WTC11 (cell line): ENCODE measurements around the gene CYP39A1. TPM values are rescaled to one million over a fixed set of nuclear protein-coding genes. Genes with fewer than 3 reads are reported as not detected.

Experiments used
- ATAC-seq: fragments of 200-7000 bp; cut with Tn5 transposase; 2 replicates; pipeline ENCODE4 v1.10.0; 2021; ENCODE audit warnings: mild to moderate bottlenecking, moderate library complexity
- CTCF ChIA-PET: fragments of 300-600 bp; sonication (Branson Sonifier 250); formaldehyde crosslinking; loops from one replicate; lab custom pipeline; 2021; ENCODE audit warnings: antibody characterized with exemption; lab: Charles Lee
- POLR2A ChIA-PET: fragments of 350-600 bp; sonication (Branson Sonifier 250); formaldehyde crosslinking; loops from one replicate; lab custom pipeline; 2021; ENCODE audit warnings: antibody characterized with exemption; lab: Charles Lee
- DNase-seq: peaks from one replicate; pipeline ENCODE4 v3.0.0; 2021; ENCODE audit warnings: low spot score
- H3K27ac Mint-ChIP-seq: 2 replicates; pipeline ENCODE4 v1.8.0; 2021; ENCODE audit warnings: mixed read lengths
- H3K27me3 Mint-ChIP-seq: 2 replicates; pipeline ENCODE4 v1.8.0; 2021; ENCODE audit warnings: low read depth, mild to moderate bottlenecking, moderate library complexity, mixed read lengths
- H3K36me3 Mint-ChIP-seq: 2 replicates; pipeline ENCODE4 v1.8.0; 2021; ENCODE audit warnings: mixed read lengths
- H3K4me1 Mint-ChIP-seq: 2 replicates; pipeline ENCODE4 v1.8.0; 2022; ENCODE audit warnings: mixed read lengths
- H3K4me3 Mint-ChIP-seq: 2 replicates; pipeline ENCODE4 v1.8.0; 2021; ENCODE audit warnings: mild to moderate bottlenecking, moderate library complexity, mixed read lengths
- H3K9me3 Mint-ChIP-seq: 2 replicates; pipeline ENCODE4 v1.8.0; 2021; ENCODE audit warnings: mixed read lengths
- ATF2 ChIP-seq: sonication (generic); formaldehyde crosslinking; IDR thresholded peaks from 2 replicates; pipeline ENCODE4 v1.8.1; 2022; ENCODE audit warnings: low read depth, missing genetic modification reagents, borderline replicate concordance
- CREB1 ChIP-seq: sonication (generic); formaldehyde crosslinking; IDR thresholded peaks from 2 replicates; pipeline ENCODE4 v1.8.0; 2023; ENCODE audit warnings: mild to moderate bottlenecking, missing genetic modification reagents
- ELF4 ChIP-seq: sonication (generic); formaldehyde crosslinking; IDR thresholded peaks from 2 replicates; pipeline ENCODE4 v1.8.1; 2022; ENCODE audit warnings: low read depth, mild to moderate bottlenecking, moderate library complexity, missing genetic modification reagents
- EMX1 ChIP-seq: fragments of 250-450 bp; sonication (Bioruptor Pico); IDR thresholded peaks from 2 replicates; pipeline ENCODE4 v1.8.0; 2021; ENCODE audit warnings: mild to moderate bottlenecking
- JAZF1 ChIP-seq: fragments of 250-450 bp; sonication (Bioruptor Pico); IDR thresholded peaks from 2 replicates; pipeline ENCODE4 v1.9.0; 2021; ENCODE audit warnings: moderate library complexity, mild to moderate bottlenecking, inconsistent platforms
- KAT7 ChIP-seq: sonication (generic); formaldehyde crosslinking; IDR thresholded peaks from 2 replicates; pipeline ENCODE4 v1.8.1; 2023; ENCODE audit warnings: missing genetic modification reagents, mild to moderate bottlenecking, borderline replicate concordance
- MAX ChIP-seq: sonication (generic); formaldehyde crosslinking; IDR thresholded peaks from 2 replicates; pipeline ENCODE4 v1.8.0; 2022; ENCODE audit warnings: mild to moderate bottlenecking, missing genetic modification reagents
- MLX ChIP-seq: sonication (generic); formaldehyde crosslinking; IDR thresholded peaks from 2 replicates; pipeline ENCODE4 v1.8.1; 2023; ENCODE audit warnings: mild to moderate bottlenecking, missing genetic modification reagents, moderate library complexity
- MXD4 ChIP-seq: fragments of 250-450 bp; sonication (Bioruptor Pico); IDR thresholded peaks from 2 replicates; pipeline ENCODE4 v1.8.0; 2021; ENCODE audit warnings: mild to moderate bottlenecking, moderate library complexity, borderline replicate concordance
- NFE2L1 ChIP-seq: sonication (generic); formaldehyde crosslinking; IDR thresholded peaks from 2 replicates; pipeline ENCODE4 v1.8.1; 2023; ENCODE audit warnings: missing genetic modification reagents
- NR1H2 ChIP-seq: sonication (generic); formaldehyde crosslinking; IDR thresholded peaks from 2 replicates; pipeline ENCODE4 v1.9.0; 2021; ENCODE audit warnings: mild to moderate bottlenecking, moderate library complexity, missing genetic modification reagents
- RELA ChIP-seq: sonication (generic); formaldehyde crosslinking; IDR thresholded peaks from 2 replicates; pipeline ENCODE4 v1.8.1; 2022; ENCODE audit warnings: missing genetic modification reagents, mild to moderate bottlenecking, borderline replicate concordance
- STAT6 ChIP-seq: sonication (generic); formaldehyde crosslinking; conservative IDR thresholded peaks from 2 replicates; pipeline ENCODE4 v1.8.1; 2023; ENCODE audit warnings: mild to moderate bottlenecking, low read depth, missing genetic modification reagents, moderate library complexity
- USF1 ChIP-seq: sonication (generic); formaldehyde crosslinking; IDR thresholded peaks from 2 replicates; pipeline ENCODE4 v1.8.0; 2022; ENCODE audit warnings: mild to moderate bottlenecking, missing genetic modification reagents
- USF2 ChIP-seq: sonication (generic); formaldehyde crosslinking; IDR thresholded peaks from 2 replicates; pipeline ENCODE4 v1.8.1; 2023; ENCODE audit warnings: mild to moderate bottlenecking, missing genetic modification reagents, moderate library complexity
- ZNF121 ChIP-seq: sonication (generic); formaldehyde crosslinking; IDR thresholded peaks from 2 replicates; pipeline ENCODE4 v1.8.0; 2023; ENCODE audit warnings: missing genetic modification reagents
- ZNF219 ChIP-seq: sonication (generic); formaldehyde crosslinking; IDR thresholded peaks from 2 replicates; pipeline ENCODE4 v1.8.0; 2023; ENCODE audit warnings: missing genetic modification reagents, mild to moderate bottlenecking, borderline replicate concordance
- ZNF425 ChIP-seq: fragments of 250-450 bp; sonication (Bioruptor Pico); conservative IDR thresholded peaks from 2 replicates; pipeline ENCODE4 v1.9.0; 2021; ENCODE audit warnings: mild to moderate bottlenecking
- ZNF512 ChIP-seq: sonication (generic); formaldehyde crosslinking; IDR thresholded peaks from 2 replicates; pipeline ENCODE4 v1.8.1; 2022; ENCODE audit warnings: missing genetic modification reagents, borderline replicate concordance
- total RNA-seq: library from RNA; stranded (reverse); gene quantifications from 3 replicates; pipeline ENCODE4 v1.2.3, GENCODE V29; 2021
- TF ChIP-seq, protein P1 (sequence below): fragments of 250-450 bp; sonication (Bioruptor Pico); IDR thresholded peaks from 2 replicates; pipeline ENCODE4 v1.9.0; 2021; ENCODE audit warnings: moderate library complexity, mild to moderate bottlenecking, inconsistent platforms, borderline replicate concordance
- TF ChIP-seq, protein P2 (sequence below): sonication (generic); formaldehyde crosslinking; conservative IDR thresholded peaks from 2 replicates; pipeline ENCODE4 v1.8.1; 2022; ENCODE audit warnings: mild to moderate bottlenecking, missing genetic modification reagents
- TF ChIP-seq, protein P3 (sequence below): sonication (generic); formaldehyde crosslinking; IDR thresholded peaks from 2 replicates; pipeline ENCODE4 v1.8.0; 2023; ENCODE audit warnings: missing genetic modification reagents

Gene CYP39A1
- total RNA-seq, 1 experiment from 2014 or later = 1.6 TPM

- no peak for TF ChIP-seq MLX (CRISPR knock-in tag)
- TF ChIP-seq NFE2L1 (CRISPR knock-in tag) = no peak
- no peak for TF ChIP-seq MXD4 (CRISPR knock-in tag)
- no peak for TF ChIP-seq ATF2 (CRISPR knock-in tag)
- no peak for TF ChIP-seq ZNF425 (CRISPR knock-in tag)
- TF ChIP-seq EMX1 (CRISPR knock-in tag) = no peak
- TF ChIP-seq STAT6 (CRISPR knock-in tag) = no peak
- TF ChIP-seq, all 79 proteins: peak for 0
Measured at GRCh38 chr6:46509063-46509462, 143.6 kb downstream of the CYP39A1 start (continued).

- ChIA-PET CTCF (interaction anchor here (0.9 kb wide), 1 partner anchor 16 kb away, joined by 3 read pairs; the partner anchor contains the start of gene RCAN2), POLR2A (no interaction called here)
- no peak overlapping the region for H3K4me3 Mint-ChIP-seq
- ATAC-seq (no peak), DNase-seq (no peak)
- no peaks in the 10 kb centered on the region for H3K9me3 Mint-ChIP-seq
- no peaks in the 10 kb centered on the region for H3K27me3 Mint-ChIP-seq
- H3K27ac Mint-ChIP-seq = no peak overlapping the region
- H3K36me3 Mint-ChIP-seq = no peaks in the 10 kb centered on the region
- no peaks in the 10 kb centered on the region for H3K4me1 Mint-ChIP-seq
- TF ChIP-seq MAX (CRISPR knock-in tag) = no peak
- TF ChIP-seq MLX (CRISPR knock-in tag) = no peak
- TF ChIP-seq ZNF121 = no peak
- TF ChIP-seq NR1H2 (CRISPR knock-in tag) = no peak
- no peak for TF ChIP-seq JAZF1 (CRISPR knock-in tag)
- TF ChIP-seq RELA = no peak
- TF ChIP-seq ZNF219 (CRISPR knock-in tag) = no peak
- no peak for TF ChIP-seq ZNF512 (CRISPR knock-in tag)
- TF ChIP-seq CREB1 (CRISPR knock-in tag) = no peak
- no peak for TF ChIP-seq USF2 (CRISPR knock-in tag)
- TF ChIP-seq ELF4 (CRISPR knock-in tag) = no peak
- TF ChIP-seq, protein P1, sequence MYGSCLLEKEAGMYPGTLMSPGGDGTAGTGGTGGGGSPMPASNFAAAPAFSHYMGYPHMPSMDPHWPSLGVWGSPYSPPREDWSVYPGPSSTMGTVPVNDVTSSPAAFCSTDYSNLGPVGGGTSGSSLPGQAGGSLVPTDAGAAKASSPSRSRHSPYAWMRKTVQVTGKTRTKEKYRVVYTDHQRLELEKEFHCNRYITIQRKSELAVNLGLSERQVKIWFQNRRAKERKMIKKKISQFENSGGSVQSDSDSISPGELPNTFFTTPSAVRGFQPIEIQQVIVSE (CRISPR knock-in tag) = no peak
- TF ChIP-seq KAT7 (CRISPR knock-in tag) = no peak
- TF ChIP-seq, protein P2, sequence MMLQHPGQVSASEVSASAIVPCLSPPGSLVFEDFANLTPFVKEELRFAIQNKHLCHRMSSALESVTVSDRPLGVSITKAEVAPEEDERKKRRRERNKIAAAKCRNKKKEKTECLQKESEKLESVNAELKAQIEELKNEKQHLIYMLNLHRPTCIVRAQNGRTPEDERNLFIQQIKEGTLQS (CRISPR knock-in tag) = no peak
- TF ChIP-seq USF1 (CRISPR knock-in tag) = no peak
- TF ChIP-seq, protein P3, sequence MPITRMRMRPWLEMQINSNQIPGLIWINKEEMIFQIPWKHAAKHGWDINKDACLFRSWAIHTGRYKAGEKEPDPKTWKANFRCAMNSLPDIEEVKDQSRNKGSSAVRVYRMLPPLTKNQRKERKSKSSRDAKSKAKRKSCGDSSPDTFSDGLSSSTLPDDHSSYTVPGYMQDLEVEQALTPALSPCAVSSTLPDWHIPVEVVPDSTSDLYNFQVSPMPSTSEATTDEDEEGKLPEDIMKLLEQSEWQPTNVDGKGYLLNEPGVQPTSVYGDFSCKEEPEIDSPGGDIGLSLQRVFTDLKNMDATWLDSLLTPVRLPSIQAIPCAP (CRISPR knock-in tag) = no peak
Measured at GRCh38 chr6:46507426-46507825, 145.2 kb downstream of the CYP39A1 start.
